ENCODE data around the gene KANSL1. TPM values are rescaled to one million over a fixed set of nuclear protein-coding genes. Genes with fewer than 3 reads are reported as not detected.

The KANSL1 gene
- total RNA-seq, 2 experiments from 2014 or later, result 59.3 to 59.6 TPM

DNA sequence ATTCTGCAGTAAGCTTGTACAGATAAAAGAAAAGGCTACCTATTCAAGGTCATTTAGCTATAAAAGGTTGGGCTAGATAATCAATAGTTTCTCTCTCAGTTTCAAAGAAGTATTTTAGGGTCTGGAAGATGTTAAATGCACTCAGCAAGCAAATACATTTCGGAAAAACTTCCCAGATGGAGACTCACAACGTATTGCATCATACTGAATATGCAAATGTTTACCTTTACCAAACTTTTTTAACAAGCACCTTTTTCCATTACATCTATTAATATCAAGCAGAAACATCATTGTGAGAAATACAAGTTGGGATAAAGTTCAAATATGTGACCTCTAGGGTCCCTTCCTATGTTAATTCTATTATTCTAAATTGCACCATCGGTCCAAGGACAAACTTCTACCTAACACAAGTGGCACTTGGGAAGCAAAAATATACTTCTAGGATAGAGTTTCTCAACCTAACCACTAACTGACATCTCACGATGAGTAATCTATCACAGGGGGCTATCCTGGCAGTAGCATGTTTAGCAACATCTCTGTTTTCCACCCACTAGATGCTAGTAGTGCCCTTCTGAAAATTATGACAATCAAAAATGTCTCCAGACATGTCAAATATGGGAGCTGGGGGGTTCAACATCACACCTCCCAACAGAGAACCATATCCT lies 14.5 kb downstream of the KANSL1 start:
- POLR2A ChIA-PET, result interaction anchor here (0.8 to 1.4 kb wide), 3 partner anchors 14 to 24 kb away, joined by 3 to 4 read pairs (median 3); partner anchors contain the start of gene KANSL1

DNA sequence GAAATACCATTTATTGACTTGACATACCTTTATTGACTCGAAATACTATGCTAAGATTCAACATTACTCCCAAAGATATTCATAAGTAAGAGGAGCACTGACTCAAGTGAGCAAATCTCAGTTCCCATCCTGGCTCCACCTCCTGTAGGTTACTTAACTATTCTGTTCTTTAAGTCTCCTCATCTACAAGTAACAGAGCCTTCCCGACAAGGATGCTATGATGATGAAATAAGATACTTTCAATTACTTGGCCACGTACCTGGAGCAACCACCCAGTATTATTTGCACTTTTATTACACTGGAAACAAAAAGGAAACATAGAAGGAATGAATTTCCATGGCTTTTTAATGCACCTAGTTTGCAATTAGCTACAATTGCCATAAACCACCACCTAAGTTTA lies 16.3 kb downstream of the KANSL1 start:
- POLR2A ChIA-PET, result interaction anchor here (0.6 kb wide), 1 partner anchor 42 kb away, joined by 4 read pairs; no protein-coding TSS in a partner anchor

More for the DNA sequence above, 14.5 kb downstream of the KANSL1 start:
- CTCF ChIA-PET, result interaction anchor here (0.9 to 4.7 kb wide), 4 partner anchors 9 to 22 kb away, joined by 3 to 31 read pairs (median 10); partner anchors contain the start of gene KANSL1

DNA sequence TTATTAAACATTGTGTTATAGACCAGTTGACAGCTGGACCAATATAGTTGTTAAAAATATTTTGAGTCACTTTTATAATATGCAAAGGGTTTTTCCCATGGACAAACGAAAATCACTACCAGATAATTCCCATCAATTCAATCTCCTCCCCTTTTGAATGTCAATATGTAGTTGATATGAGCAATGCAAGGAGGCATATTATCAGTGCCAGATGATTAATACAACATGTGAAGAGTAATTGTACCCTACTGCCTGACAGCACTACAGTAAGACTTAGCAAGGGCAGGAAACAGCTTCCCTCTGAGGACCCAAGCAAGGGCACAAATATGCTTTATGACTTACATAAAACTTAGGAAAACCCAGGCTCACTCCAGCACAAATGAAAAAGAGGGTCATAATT lies 17.3 kb downstream of the KANSL1 start:
- CTCF ChIA-PET, result interaction anchor here (0.7 to 4.6 kb wide), 3 partner anchors 11 to 158 kb away, joined by 3 to 17 read pairs (median 3); no protein-coding TSS in a partner anchor
- POLR2A ChIA-PET, result interaction anchor here (0.7 kb wide), 1 partner anchor 769 kb away, joined by 3 read pairs; no protein-coding TSS in a partner anchor

More for the DNA sequence above, 16.3 kb downstream of the KANSL1 start:
- CTCF ChIA-PET, result interaction anchor here (4.6 to 4.7 kb wide), 2 partner anchors 10 to 16 kb away, joined by 17 to 31 read pairs; partner anchors contain the start of gene KANSL1

GRCh38 chr17:46173153-46173552 lies 20.1 kb downstream of the KANSL1 start:
- ChIA-PET CTCF (interaction anchor here (0.6 to 1.8 kb wide), 3 partner anchors 19 to 129 kb away, joined by 3 to 5 read pairs (median 3); no protein-coding TSS in a partner anchor), POLR2A (no interaction called here)

GRCh38 chr17:46171939-46172338 lies 21.3 kb downstream of the KANSL1 start:
- CTCF ChIA-PET, result interaction anchor here (0.6 to 1.8 kb wide), 3 partner anchors 14 to 136 kb away, joined by 3 to 5 read pairs (median 4); no protein-coding TSS in a partner anchor

GRCh38 chr17:46170639-46171429 lies 22.4 kb downstream of the KANSL1 start:
- POLR2A ChIA-PET, result no interaction called here

More at GRCh38 chr17:46171939-46172338, 21.3 kb downstream of the KANSL1 start:
- POLR2A ChIA-PET, result no interaction called here

DNA sequence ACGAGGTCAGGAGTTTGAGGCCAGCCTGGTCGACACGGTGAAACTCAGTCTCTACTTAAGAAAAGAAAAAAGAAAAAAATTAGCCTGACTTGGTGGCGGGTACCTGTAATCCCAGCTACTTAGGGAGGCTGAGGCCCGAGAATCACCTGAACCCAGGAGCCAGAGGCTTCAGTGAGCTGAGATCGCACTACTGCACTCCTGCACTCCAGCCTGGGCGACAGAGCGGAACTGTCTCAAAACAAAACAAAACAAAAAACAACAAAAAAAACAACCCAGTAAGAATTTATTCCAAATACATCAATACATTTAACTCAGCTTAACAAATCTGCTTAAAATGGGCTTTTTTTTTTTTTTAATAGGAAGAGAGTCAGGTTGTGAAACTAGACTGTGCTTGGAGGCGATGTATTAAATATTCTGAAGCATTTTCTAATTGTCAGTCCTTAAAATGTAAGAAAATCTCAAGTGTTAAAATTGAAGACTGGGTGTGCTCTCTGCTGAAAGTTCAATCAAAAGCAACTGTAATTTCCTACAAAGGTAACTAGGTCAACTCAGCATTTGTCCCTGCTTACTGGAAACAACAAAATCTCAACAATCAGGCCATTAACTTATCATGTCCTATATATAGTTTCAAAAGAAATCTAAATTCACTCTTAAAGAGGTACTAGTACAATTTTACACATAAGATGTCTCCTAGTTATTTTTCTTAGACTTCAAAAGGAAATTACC lies 23.2 kb downstream of the KANSL1 start:
- CTCF ChIA-PET, result interaction anchor here (0.6 to 1.2 kb wide), 4 partner anchors 13 to 23 kb away, joined by 3 to 4 read pairs (median 4); partner anchors contain the start of gene KANSL1
- POLR2A ChIA-PET, result no interaction called here

More at GRCh38 chr17:46170639-46171429, 22.4 kb downstream of the KANSL1 start:
- CTCF ChIA-PET, result interaction anchor here (1.0 to 1.1 kb wide), 2 partner anchors 13 to 16 kb away, joined by 3 to 4 read pairs; no protein-coding TSS in a partner anchor

GRCh38 chr17:46167826-46168569 lies 25.2 kb downstream of the KANSL1 start:
- ChIA-PET CTCF (interaction anchor here (0.6 to 1.5 kb wide), 3 partner anchors 18 to 124 kb away, joined by 3 to 4 read pairs (median 3); no protein-coding TSS in a partner anchor), POLR2A (interaction anchor here (1.0 kb wide), 1 partner anchor 30 kb away, joined by 6 read pairs; no protein-coding TSS in a partner anchor)

DNA sequence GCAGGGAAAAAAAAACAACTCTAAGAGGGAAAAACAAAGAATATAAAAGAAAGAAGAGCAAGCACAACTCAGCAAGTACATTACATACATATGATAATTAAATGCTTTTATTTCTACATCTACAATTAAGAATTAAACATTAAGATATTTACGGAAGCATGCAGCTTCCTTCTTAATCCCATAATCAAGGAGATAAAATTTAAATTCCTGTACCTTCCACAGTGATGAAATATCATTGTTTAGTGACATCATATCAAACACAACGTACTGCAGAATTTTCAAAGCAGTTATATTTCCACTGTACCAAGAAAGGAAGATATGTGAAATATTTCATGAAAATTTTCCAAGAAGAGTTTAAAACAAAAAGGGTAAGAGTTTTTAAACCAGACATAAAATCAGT lies 26.0 kb downstream of the KANSL1 start:
- ChIA-PET CTCF (interaction anchor here (0.6 to 1.5 kb wide), 2 partner anchors 22 to 123 kb away, joined by 3 read pairs; no protein-coding TSS in a partner anchor), POLR2A (interaction anchor here (1.0 kb wide), 1 partner anchor 30 kb away, joined by 6 read pairs; no protein-coding TSS in a partner anchor)

DNA sequence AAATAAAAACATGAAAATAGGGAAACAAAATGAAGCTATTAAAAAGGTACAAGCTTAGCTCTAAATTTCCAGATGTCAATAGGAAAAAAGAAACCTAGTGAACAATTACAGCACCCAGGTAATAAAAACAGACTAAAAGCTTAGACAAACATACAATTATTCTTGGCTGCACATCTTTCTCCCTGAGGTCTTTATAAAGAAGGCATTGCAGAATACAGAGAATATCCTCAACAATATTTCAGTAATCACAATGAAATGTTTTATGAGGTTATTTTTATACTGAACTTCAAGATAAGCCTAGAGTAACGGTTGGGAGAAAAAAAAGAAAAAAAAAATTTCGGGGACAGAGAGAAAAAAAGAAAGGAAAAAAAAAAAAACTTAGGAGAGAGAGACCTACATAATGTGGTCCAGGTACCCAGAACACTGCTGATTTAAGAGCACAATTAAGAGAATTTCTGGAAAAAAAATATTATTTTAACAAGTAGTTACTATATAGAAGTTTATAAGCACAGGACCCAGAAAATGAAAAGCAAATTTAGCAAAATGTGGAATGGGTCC lies 26.5 kb downstream of the KANSL1 start:
- POLR2A ChIA-PET, result no interaction called here
- CTCF ChIA-PET, result interaction anchor here (0.7 to 1.5 kb wide), 2 partner anchors 123 to 273 kb away, joined by 3 read pairs; no protein-coding TSS in a partner anchor

- CTCF ChIA-PET, result interaction anchor here (1.0 to 1.6 kb wide), 4 partner anchors 12 to 113 kb away, joined by 3 to 4 read pairs (median 3); partner anchors contain the start of gene KANSL1
- POLR2A ChIA-PET, result no interaction called here
Measured at GRCh38 chr17:46163929-46164594, 29.2 kb downstream of the KANSL1 start.

- CTCF ChIA-PET, result interaction anchor here (0.7 to 1.0 kb wide), 2 partner anchors 30 to 112 kb away, joined by 3 to 4 read pairs; partner anchors contain the start of gene KANSL1
- POLR2A ChIA-PET, result no interaction called here
Measured at GRCh38 chr17:46163316-46163715, 29.9 kb downstream of the KANSL1 start.

DNA sequence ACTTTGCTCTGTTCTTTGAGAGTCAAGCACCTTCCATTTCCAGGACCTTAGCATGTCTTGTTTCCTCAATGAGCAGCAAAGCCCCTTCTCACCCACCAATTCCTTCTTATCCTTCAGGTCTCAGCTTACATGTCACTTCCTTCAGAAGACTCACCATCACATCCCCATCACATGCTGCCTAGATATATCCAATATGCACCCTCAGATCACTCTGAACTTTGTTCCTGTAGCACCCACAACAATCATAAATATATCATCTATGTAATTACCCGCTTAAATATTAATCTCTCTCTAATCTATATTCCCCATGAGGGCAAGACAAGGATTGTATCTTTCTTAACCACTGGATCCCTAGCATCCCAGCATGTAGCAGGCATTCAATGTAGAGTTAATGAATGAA lies 30.4 kb downstream of the KANSL1 start:
- ChIA-PET CTCF (interaction anchor here (0.7 to 1.0 kb wide), 2 partner anchors 31 to 112 kb away, joined by 3 to 4 read pairs; partner anchors contain the start of gene KANSL1), POLR2A (no interaction called here)

GRCh38 chr17:46160169-46160568 lies 33.1 kb downstream of the KANSL1 start:
- CTCF ChIA-PET, result interaction anchor here (1.0 kb wide), 1 partner anchor 33 kb away, joined by 3 read pairs; the partner anchor contains the start of gene KANSL1
- POLR2A ChIA-PET, result interaction anchor here (0.6 to 0.7 kb wide), 2 partner anchors 26 to 33 kb away, joined by 4 to 6 read pairs; partner anchors contain the start of gene KANSL1

GRCh38 chr17:46159686-46160085 lies 33.5 kb downstream of the KANSL1 start:
- POLR2A ChIA-PET, result interaction anchor here (0.6 to 1.0 kb wide), 3 partner anchors 27 to 149 kb away, joined by 3 to 4 read pairs (median 3); partner anchors contain the start of gene KANSL1
- CTCF ChIA-PET, result interaction anchor here (1.5 kb wide), 1 partner anchor 34 kb away, joined by 8 read pairs; the partner anchor contains the start of gene KANSL1
